ENCODE results near the gene MGA.
A peak's percentile ranks its signal among the peaks of the same experiment; 100 is the strongest.

The MGA gene

DNA sequence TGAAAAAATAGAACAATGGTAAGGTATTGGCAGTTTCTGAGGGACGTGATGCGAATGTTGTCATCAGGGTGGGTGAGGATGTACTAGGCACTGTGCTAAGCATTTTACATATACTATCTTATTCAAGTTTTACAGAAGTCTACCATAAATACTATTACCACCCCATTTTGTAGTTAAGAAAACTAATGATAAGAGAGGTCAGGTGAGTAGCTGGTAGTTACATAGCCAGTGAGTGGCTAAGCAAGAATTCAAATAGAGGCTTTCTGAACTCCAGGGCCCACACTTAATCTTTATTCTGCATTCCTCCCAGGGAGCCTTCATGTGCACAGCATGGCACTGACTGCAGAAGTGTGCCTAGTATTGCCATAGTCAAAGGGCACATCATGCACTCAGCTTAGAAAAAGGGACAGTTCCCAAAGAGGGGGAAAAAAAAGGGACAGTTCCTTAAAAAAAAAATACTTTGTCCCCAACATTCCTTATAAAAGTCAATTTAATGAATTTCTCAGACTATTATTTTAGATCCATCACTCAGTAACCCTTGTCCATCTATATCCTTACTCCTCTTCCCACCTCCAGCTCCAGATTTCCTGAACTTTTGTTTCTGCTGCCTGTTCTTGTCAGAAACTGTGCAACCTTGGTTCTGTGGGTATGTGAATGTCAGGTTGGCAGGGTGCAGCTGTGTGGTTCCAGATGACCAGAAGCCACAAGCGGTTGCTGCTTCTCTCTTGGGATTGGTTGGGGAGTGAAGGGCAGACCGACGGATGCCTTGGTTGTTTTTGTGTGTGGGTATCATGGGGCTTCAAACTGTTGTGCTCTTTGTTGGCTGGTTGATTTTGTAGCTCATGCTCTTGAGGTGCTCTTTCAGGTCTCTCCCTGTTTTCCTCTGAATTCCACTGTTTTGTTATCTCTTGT is 122.4 kb downstream of the MGA start:
- DNase-seq (ENCODE audit: low spot score) = no peak

DNA sequence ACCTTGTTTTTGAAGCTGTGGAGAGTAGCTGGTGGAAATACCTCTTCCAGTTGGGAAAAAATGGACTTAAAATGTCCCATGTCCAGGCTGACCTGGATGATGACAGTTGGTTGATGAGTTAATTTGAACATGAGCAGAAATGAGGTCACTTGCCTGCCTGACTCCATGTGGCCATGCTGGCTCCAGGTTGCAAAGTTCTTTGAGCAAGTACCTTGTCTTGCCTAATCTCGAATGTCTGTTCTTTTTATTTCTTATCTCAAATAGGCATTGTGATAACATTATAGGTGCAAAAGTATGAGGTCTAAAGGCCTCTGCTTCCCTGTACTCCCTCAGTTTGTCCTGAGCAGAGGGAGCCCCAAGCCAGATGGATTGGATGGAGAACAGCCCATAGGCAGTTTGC is 123.1 kb downstream of the MGA start:
- peak; percentile 86 for DNase-seq (ENCODE audit: low spot score)

DNA sequence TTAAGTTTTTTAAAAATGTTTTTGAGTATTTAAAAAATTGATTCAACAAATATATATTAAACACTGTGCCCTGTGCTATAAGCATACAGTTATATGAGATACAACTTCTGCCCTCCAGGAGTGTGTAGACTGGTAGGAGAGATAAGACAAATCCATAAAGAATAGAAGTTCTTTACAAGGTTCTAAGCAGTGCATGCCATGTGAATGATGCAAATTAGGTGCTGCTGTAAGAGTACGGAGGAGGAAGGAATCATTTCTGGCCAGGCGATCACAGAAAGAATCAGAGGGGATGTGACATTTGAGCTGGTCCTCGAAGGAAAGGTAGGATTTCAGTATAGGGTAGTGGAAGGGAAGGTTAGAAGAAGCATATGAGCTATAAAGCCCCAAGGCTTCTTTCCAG is 128.1 kb downstream of the MGA start:
- DNase-seq (ENCODE audit: low spot score) = no peak

DNA sequence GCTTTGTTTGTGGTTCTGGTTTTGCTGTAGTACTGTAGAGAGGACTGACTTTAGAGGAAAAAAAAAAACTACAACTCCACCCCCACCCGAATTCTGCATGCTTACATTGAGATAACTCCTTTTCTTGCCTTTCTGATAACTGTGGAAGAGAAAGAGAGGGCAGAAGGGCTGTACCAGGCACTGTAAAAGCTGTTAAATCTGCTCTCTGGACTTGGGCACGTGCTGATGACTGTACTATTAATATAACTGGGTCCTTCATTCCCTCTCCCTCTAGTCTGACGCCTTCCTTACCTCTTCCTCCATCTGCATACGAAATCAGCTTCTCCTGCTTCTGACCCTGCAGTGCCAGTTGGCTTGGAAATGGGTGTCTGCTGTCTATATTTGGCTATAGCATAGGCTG is 129.0 kb downstream of the MGA start:
- DNase-seq (ENCODE audit: low spot score) = peak; percentile 29

DNA sequence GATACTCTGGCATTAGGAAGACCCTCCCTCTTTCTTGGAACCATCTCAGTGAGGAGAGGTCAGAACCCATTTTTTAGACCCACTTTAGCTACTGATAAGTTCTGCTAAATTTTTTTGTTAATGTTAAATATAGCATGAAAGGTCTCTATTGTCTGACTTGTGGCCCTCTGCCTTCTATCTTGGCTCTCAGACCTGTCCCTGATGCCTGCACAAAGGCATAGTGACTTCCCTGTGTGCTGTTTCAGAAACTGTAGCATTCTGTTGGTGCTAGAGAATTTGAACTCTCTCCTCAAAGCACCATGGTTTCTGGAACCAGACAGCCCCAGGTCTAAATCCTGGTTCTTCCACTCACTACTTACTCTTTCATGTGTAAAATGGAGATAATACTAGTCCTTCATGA is 129.5 kb downstream of the MGA start:
- no peak for DNase-seq (ENCODE audit: low spot score)

DNA sequence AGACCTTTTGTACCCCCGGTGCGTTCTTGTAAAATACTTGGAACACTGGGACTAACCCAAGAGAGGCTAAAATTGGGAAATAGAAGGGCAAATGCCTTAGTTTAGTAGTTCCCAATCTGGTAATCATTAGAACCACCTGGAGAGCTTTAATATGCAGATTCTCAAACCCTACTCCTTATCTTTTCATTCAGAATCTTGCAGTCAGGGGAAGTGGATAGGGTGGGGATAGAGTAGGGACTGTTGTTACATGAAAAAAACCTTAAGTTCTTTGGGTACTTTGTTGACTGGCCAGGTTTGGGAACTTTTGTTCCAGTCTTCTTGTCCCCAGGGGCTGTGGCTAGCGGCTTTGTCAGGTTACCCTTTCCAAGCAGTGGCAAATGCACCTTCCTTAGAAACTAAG is 130.0 kb downstream of the MGA start:
- no peak for DNase-seq (ENCODE audit: low spot score)

DNA sequence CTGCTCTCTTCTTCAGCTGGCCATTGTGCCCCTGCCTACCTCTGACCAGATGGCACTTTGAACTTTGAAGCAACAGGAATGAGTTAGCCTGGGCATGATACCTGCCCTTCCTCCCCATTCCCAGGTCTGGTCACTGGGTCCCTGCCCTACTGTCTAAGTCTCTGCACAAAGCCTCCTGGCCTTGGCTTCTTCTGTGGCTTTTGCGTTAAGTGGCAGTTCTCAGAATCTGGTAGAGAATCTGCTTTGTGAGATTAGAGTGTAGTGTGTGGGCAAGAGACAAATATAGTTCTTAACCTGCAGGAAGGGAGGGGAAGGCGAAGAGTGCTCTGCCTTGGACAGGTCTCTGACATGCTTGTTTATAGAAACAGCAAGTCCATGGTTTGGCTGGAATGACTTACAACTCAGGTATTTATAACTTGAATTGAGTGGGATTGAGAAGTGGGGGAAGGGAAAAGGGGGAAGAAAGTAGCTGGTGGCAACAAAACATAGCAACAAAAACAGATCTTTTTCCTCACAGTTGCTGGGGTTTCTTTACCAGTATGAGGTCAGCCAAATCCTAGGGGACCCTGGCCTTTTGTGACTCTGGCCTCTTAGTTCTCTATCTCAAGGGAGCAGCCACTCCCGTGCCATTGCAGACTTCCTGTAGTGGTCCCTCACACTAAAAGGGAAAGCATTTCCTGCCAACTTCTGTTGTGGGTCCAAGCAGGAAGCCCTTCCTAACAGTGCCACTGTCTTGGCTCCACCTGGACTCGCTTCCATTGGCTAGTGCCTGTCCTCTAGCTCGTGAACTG is 130.7 kb downstream of the MGA start:
- no peak for DNase-seq (ENCODE audit: low spot score)

DNA sequence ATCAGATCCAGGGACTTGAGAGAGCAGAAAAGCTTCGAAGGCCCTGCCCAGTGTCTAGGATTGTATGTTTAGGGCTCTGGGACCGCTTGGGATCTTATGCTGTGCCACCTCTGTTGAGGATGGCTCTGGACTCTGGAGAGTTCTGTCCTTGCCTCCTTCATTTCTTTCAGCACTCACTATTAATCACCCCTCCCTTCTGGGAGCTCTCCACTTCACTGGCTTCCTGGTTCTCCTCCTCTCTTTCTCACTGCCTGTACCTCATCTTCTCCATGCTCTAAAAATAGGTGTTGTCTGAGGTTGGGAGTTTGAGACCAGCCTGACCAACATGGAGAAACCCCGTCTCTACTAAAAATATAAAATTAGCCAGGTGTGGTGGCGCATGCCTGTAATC is 131.3 kb downstream of the MGA start:
- no peak for DNase-seq (ENCODE audit: low spot score)

DNA sequence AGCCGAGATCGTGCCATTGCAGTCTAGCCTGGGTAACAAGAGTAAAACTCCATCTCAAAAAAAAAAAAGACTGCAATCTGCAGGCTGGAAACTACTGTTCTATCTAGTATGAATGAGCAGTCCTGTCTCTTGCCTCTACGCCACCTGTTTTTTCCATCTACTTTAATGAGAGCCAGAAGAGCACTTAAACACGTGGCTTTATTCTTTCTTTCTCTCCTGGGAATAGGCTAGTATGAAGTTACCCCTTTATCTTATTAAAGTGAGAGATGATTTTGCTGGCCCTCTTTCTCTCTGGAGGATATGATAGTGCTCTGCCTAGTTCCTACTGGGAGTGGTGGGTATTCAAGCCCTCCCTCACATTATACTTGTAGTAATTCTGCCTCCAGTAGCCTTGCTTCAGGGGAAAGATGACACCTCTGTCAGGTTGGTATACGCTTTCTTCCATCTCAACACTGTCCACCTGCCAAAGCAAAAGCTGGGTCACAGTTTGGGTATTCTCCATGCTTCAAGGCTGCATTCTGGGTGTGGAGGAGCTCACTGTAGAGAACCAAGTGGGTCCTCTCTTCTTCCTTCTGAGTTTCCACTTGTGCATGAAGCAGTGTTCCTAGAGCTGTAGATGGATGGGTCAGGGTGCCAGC is 131.9 kb downstream of the MGA start:
- DNase-seq (ENCODE audit: low spot score) = no peak

DNA sequence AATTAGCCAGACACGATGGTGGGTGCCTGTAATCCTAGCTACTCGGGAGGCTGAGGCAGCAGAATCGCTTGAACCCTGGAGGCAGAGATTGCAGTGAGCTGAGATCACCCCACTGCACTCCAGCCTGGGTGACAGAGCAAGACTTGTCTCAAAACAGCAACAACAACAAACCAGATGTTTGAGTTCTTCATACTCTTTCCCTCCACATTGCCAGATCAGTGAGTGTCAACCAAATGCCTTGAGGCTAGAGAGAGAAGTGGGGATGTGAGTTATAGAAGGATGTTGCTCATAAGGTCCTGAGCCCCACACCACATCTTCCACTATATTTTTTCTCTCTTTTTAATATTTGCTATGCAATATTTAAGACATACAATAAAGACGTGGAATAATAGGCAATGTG is 133.9 kb downstream of the MGA start:
- no peak for DNase-seq (ENCODE audit: low spot score)

DNA sequence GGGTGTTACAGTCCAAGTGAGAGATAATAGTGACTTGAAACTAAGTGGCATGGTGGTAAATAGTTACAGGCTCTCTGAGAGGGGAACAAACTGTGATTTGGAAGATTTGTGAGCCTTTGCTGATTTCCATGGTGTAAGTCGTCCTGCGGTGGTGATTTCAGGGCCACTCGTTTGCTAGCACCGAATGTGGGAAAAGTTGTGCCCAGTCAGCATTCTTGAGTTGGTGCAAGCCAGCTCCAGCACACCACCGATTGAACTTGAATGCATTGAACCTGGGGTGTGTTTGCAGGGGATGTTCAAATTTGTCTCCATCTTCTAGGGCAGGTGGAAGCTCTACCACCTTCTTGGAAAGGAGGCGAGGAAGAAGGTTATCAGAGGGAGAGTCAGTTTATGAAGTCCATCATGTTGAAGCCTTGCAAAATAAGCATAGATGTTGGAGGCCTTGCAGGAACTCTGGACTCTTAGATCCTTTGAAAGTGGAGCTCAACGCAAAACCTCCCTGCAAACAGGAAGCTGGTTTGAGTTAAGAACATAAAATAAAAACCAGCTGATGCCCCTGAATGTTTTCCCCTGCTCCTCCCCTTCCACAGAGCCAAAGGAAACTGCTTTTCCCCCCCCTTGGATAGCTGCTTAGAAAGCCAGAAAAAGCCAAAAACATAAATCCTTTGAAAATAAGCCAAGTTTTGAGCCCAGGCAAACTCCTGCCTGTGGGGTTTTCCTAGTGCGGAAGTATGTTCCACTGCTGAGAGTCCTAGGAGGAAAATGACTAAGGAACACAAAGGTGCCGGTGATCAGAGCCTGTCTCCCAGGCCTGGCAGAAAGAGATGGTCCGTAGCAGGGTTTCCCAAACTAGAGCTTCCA is 136.0 kb downstream of the MGA start:
- DNase-seq (ENCODE audit: low spot score) = no peak

DNA sequence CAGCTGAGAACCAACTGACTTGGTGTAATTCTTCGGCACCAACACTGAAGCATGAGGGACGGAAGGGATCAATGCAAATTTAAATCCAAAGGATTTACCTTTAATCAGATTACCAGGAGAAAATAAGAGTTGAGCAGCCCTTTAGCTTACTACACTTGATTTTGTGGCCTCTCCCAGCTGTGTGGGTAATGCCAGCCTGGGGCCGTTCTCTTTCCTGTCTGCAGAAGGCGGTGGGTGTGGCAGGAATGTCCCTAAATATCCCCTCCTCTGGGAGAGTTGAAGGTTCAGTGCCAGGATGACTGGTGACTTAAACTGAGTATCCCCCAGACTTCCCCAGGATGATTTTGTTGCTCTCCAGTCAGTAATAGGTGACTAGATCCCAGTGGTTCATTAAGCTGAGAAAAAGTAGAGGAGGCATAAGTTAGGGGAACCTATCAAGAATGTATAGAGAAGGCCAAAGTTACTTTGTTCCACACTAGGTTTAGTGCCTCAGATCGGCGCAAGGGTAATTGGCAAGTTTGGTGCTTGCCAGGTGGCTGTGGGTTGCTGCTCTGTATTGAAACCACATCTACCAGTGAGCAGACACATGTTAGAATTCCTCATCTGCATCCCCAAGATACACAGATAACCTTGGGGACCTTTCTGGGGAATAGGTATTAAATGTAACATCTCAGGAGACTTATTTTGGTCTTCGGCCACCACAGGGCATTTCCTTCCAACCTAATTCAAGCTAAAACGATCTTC is 137.2 kb downstream of the MGA start:
- no peak for DNase-seq (ENCODE audit: low spot score)

DNA sequence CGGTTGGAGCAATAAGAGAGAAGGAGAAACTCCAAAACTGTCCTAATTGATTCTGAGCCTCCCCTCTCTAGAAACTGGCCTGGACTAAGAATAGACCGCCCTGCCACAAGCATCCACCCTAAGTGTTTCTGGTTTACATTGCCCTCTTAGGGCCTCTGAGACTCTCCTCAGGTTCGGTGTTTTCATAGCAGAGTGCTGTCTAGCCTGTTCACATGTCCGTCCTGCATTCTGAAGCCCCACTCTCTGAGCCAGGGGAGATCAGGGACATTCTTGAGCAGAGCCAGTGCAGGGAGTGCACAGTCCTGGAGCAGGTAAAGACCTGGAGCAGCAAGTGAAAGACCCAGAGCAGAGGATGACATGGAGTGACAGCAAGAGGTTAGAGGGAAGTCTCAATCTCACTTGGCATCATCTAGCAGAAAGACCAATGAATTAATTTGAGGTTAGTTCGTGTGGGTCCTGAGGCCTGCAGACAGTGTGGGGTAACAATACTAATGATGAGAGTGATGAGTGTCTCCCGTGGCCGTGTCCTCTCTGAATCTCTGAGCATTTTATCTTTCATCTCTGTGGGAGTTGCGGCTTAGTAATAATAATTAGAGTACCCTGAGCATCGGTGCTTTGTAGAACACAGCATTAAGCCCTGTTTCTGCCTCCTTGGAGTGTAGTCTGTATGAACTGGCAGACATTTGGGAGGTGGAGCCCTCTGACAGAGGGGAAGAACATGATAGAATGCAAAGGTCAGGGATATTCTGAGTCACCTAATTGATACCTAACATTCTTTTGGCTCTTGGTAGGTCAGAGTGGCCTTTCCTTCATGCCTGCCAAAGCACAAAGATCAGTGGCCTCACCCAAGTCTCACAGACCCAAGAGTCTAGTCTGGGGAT is 138.6 kb downstream of the MGA start:
- DNase-seq (ENCODE audit: low spot score) = no peak

DNA sequence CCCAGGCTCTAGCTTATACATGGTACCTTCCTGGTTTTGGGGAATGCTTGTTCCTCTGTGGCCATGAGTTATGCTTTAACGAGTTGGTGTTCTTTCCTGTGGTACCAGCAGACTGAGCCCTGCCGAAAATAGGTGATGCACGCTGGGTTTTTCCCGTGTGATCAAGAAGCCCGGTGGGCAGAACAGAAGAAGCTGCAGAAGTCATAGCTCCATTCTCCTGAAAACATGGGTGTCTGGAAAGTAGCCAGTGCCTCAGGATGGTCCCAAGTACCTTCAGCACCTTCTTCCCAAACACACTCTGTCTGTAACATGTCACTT is 139.2 kb downstream of the MGA start:
- DNase-seq (ENCODE audit: low spot score) = no peak

DNA sequence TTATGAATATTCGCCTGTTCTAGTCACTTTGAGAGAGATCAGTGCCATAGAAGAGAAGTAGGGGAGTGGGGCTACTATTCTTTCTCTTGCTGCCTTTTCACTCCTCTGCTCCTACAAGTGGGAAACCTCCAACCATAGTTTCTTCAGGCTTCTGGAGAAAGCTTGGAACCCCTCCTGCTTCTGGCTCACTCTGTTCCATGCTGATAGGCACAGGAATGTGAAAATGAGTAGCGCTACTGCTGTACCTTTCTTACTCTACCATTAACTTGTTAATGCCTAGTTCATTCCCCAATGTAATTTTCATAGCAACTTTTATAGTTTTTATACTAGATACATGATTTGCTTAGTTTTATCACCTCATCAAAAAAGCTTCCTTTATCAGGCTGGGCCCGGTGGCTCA is 141.0 kb downstream of the MGA start:
- DNase-seq (ENCODE audit: low spot score) = no peak

DNA sequence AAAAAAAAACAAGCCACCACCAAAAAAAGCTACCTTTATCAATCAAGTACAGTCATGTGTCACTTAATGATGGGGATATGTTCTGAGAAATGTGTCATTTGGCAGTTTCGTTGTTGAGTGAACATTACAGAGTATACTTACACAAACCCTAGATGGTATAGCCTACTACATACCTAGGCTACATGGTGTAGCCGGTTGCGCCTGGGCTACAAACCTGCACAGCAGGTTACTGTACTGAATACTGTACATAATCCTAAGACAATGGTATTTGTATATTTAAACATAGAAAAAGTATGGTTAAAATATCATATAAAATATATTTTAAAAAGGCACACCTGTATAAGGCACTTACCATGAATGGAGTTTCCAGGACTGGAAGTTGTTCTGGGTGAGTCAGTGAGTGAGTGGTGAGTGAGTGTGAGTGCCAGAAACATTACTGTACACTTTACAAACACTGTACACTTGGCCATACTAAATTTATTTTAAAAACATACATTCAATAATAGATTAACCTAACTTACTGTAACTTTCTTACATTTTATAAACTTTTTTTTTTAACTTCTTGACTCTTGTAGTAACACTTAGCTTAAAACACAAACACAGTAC is 141.7 kb downstream of the MGA start:
- no peak for DNase-seq (ENCODE audit: low spot score)

DNA sequence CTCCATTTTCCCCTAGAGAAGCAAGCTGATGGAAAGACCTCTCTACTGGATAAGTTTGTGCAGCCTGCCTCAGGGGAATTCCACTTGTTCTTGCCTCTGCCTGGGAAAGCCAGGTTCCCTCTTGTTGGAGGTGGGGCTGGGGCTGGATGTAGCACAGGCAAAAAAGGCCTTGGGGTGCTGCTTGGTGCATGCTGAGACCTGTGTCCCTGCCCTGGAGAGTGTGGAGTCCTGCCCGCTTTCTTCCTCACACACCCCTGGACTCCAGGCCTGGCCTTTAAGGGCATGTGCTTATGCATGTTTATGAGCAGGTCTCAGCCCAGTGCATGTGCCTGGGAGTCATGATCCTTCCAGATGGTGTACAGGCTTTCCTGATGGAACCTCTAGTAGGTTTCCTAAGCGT is 144.2 kb downstream of the MGA start:
- no peak for DNase-seq (ENCODE audit: low spot score)

DNA sequence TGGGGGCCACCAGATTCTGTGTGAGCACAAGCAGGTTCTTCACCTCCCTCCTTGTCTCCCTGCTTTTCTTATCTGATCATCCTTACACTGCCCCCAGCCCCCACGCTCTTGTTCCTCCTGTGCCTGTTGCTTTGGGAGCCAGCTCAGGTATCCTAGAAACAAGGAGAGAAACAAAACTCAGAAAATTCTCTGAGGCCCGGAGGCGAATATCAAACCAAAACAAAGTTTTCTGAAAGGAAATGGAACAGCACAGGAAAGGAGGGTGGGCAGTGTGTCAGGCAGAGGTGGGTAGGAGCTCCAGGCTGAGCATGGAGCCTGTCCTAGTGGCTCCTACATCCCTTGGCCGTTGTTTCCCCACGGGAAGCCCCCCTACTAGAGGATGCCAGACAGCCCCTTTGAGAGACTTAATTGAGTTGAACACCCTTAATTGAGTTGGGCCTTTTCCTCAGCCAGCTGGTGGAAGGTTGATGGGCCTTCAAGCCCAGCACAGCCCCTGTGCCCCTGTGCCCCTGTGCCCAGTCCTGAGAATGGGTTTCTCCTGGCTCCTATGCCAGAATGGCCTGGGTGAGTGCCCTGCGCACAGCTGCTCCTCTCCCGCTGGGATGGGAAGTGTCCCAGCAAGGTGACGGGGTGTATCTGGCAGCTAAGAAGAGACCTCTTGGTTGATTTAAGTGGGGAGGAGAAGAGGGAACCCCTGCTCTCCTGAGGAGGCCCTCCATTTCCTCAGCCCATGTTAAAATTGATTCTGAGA is 144.9 kb downstream of the MGA start:
- no peak for DNase-seq (ENCODE audit: low spot score)

DNA sequence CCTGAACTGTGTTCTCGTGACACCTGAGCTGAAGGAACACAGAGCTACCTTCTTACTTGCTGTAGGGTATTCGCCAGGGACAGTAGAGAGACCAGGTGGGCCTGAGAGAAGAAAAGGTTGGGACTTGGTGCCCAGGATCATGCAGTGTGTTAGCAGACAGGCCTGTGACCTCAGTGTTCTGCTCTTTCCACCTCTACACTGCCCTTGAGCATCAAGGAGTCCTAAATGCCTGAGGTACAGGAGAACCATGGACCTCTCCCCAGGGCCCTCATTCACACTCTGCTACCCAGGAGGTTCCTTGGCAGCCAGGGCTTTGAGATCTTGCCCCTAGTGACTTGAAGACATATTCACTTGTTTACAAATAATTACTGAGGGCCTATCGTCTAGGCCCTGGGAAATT is 145.5 kb downstream of the MGA start:
- DNase-seq (ENCODE audit: low spot score) = no peak
